ENCODE measurements around the gene S1PR4.

DNA sequence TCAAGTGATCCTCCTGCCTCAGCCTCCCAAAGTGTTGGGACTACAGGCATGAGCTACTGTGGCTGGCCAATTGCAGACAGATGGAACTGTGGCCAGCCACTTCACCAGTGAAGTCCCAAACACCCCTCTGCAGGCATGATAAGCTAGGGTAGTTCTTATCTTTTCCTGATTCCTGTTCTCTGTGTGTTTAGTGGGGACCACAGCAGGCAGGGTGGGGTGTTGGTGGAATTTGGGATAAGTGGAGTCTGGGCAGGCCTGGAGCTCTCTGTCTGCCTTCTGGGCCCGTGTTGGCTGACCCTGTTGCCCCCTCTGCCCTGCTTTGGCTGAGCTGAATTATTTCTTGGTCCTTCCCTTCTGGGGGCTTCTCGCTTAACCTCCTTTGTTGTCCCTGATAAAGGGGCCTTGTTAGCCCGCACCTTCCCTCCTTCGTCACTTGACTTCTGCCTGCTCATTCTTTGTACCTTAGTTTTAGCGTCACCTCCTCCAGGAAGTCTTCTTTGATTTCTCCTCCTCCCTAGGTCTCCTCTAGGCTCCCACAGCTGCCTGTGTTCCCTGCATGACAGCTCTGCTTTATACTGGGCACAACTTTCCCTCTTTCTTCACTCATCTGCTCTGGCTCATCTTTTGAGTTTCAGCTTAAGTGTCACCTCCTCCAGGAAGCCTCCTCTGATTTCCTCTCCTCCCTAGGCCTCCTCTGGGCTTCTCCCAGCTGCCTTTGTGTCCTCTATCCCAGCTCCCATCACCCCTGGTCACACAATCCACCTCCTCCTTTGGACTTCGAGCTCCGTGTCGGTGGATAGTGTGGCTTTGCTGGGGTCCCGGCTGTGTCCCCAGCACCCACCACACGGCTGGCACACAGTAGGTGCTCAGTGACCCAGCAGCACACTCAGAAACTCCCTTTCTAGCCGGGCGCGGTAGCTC is 5.4 kb downstream of the S1PR4 start:
- no peak for TF ChIP-seq POLR2AphosphoS5 (IDR thresholded peaks at IDR 0.05; ENCODE audit: low read depth)
- TF ChIP-seq, protein P1, sequence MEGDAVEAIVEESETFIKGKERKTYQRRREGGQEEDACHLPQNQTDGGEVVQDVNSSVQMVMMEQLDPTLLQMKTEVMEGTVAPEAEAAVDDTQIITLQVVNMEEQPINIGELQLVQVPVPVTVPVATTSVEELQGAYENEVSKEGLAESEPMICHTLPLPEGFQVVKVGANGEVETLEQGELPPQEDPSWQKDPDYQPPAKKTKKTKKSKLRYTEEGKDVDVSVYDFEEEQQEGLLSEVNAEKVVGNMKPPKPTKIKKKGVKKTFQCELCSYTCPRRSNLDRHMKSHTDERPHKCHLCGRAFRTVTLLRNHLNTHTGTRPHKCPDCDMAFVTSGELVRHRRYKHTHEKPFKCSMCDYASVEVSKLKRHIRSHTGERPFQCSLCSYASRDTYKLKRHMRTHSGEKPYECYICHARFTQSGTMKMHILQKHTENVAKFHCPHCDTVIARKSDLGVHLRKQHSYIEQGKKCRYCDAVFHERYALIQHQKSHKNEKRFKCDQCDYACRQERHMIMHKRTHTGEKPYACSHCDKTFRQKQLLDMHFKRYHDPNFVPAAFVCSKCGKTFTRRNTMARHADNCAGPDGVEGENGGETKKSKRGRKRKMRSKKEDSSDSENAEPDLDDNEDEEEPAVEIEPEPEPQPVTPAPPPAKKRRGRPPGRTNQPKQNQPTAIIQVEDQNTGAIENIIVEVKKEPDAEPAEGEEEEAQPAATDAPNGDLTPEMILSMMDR (conservative IDR thresholded peaks at IDR 0.05; ENCODE audit: low read depth in 2 of 2) = no peak
- no peak for TF ChIP-seq JUNB (IDR thresholded peaks at IDR 0.05; ENCODE audit: unreplicated experiment)
- no peak for TF ChIP-seq EZH2 (IDR thresholded peaks at IDR 0.05; ENCODE audit: low read depth, unreplicated experiment)
- TF ChIP-seq, protein P2, sequence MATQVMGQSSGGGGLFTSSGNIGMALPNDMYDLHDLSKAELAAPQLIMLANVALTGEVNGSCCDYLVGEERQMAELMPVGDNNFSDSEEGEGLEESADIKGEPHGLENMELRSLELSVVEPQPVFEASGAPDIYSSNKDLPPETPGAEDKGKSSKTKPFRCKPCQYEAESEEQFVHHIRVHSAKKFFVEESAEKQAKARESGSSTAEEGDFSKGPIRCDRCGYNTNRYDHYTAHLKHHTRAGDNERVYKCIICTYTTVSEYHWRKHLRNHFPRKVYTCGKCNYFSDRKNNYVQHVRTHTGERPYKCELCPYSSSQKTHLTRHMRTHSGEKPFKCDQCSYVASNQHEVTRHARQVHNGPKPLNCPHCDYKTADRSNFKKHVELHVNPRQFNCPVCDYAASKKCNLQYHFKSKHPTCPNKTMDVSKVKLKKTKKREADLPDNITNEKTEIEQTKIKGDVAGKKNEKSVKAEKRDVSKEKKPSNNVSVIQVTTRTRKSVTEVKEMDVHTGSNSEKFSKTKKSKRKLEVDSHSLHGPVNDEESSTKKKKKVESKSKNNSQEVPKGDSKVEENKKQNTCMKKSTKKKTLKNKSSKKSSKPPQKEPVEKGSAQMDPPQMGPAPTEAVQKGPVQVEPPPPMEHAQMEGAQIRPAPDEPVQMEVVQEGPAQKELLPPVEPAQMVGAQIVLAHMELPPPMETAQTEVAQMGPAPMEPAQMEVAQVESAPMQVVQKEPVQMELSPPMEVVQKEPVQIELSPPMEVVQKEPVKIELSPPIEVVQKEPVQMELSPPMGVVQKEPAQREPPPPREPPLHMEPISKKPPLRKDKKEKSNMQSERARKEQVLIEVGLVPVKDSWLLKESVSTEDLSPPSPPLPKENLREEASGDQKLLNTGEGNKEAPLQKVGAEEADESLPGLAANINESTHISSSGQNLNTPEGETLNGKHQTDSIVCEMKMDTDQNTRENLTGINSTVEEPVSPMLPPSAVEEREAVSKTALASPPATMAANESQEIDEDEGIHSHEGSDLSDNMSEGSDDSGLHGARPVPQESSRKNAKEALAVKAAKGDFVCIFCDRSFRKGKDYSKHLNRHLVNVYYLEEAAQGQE (IDR thresholded peaks at IDR 0.05; ENCODE audit: unreplicated experiment) = no peak
- no peak for TF ChIP-seq EZH2phosphoT487 (IDR thresholded peaks at IDR 0.05; ENCODE audit: unreplicated experiment)
- no peak for TF ChIP-seq ZNF114 (CRISPR knock-in tag; IDR thresholded peaks at IDR 0.05)
- no peak for TF ChIP-seq CREB1 (CRISPR knock-in tag; IDR thresholded peaks at IDR 0.05; ENCODE audit: low read depth)
- no peak for TF ChIP-seq ZNF331 (CRISPR knock-in tag; IDR thresholded peaks at IDR 0.05; ENCODE audit: low read depth)
- TF ChIP-seq, protein P3, sequence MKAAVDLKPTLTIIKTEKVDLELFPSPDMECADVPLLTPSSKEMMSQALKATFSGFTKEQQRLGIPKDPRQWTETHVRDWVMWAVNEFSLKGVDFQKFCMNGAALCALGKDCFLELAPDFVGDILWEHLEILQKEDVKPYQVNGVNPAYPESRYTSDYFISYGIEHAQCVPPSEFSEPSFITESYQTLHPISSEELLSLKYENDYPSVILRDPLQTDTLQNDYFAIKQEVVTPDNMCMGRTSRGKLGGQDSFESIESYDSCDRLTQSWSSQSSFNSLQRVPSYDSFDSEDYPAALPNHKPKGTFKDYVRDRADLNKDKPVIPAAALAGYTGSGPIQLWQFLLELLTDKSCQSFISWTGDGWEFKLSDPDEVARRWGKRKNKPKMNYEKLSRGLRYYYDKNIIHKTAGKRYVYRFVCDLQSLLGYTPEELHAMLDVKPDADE (IDR thresholded peaks at IDR 0.05) = no peak

Measured in GM23338 (cell line).